Lung (tissue), 12 donors: ENCODE measurements around the gene PCDHGA1. TPM values are rescaled to one million over a fixed set of nuclear protein-coding genes. Genes with fewer than 3 reads are reported as not detected.

Experiments
- ATAC-seq: fragments of 200-7000 bp; cut with Tn5 transposase; one replicate; pipeline ENCODE4 v1.9.1; 2020; ENCODE audit warnings: moderate number of reproducible peaks; ENCODE audit not compliant: insufficient read depth, low FRiP score
- DNase-seq, 3 donors: peaks; one replicate each; pipeline ENCODE4 v3.0.0-alpha.2; 2013 to 2017
- H3K27ac ChIP-seq, 2 donors: one replicate each; pipeline ENCODE4 v1.5.1; 2013; ENCODE audit warnings: mild to moderate bottlenecking in 2 of 2, moderate library complexity in 2 of 2, control low read depth in 1 of 2, inconsistent platforms in 1 of 2, low read depth in 1 of 2, low read length in 1 of 2
- H3K27me3 ChIP-seq, 3 donors: one replicate each; pipeline ENCODE4 v1.5.1; 2013; ENCODE audit warnings: low read length in 2 of 3; ENCODE audit not compliant: control insufficient read depth in 3 of 3, insufficient read depth in 3 of 3
- H3K36me3 ChIP-seq, 4 donors: one replicate each; pipeline ENCODE4 v1.5.1; 2013; ENCODE audit warnings: low read length in 4 of 4, mild to moderate bottlenecking in 1 of 4, moderate library complexity in 1 of 4; ENCODE audit not compliant: control insufficient read depth in 4 of 4, insufficient read depth in 4 of 4
- H3K4me1 ChIP-seq, 5 donors: one replicate each; pipeline ENCODE4 v1.5.1; 2013; ENCODE audit warnings: low read length in 5 of 5, mild to moderate bottlenecking in 2 of 5, moderate library complexity in 1 of 5; ENCODE audit not compliant: control insufficient read depth in 5 of 5, insufficient read depth in 5 of 5
- H3K4me3 ChIP-seq: one replicate; pipeline ENCODE4 v1.5.1; 2013; ENCODE audit warnings: mild to moderate bottlenecking, control low read depth, moderate library complexity
- H3K9ac ChIP-seq, 2 donors: one replicate each; pipeline ENCODE4 v1.5.1; 2013; ENCODE audit warnings: low read length in 2 of 2, control low read depth in 1 of 2; ENCODE audit not compliant: insufficient read depth in 1 of 2
- H3K9me3 ChIP-seq, 4 donors: one replicate each; pipeline ENCODE4 v1.5.1; 2013; ENCODE audit warnings: low read length in 3 of 4, mild to moderate bottlenecking in 1 of 4, moderate library complexity in 1 of 4; ENCODE audit not compliant: control insufficient read depth in 4 of 4, insufficient read depth in 3 of 4
- WGBS, 2 donors: extraction: QIAGEN DNeasy Blood & Tissue Kit; methylation state at CpG; one replicate each; pipeline ENCODE4 v1.1.7; 2013; 5-methylcytosine and 5-hydroxymethylcytosine counted together
- polyA plus RNA-seq, 2 donors: library from polyadenylated mRNA; stranded (reverse); fragments of 200-250 nt; gene quantifications; one replicate each; pipeline ENCODE4 v1.2.1, GENCODE V29; 2013
- total RNA-seq, 2 donors: library from RNA; depleted of rRNA in 1 of 2; stranded (reverse); fragments of >200 nt in 1 of 2; gene quantifications; one replicate each; pipeline ENCODE4 v1.2.1, GENCODE V29; 2014 to 2021
- TF ChIP-seq, protein P1 (sequence below): IDR thresholded peaks from 2 replicates; pipeline ENCODE4 v1.5.1; 2012; ENCODE audit warnings: mild to moderate bottlenecking; ENCODE audit errors: control extremely low read depth, extremely low read depth
- donor health status: control.
- donor health status: control.
- donor health status: Bipolar disorder and iron deficiency.
- donor health status: healthy.
- donor health status: DM: yes; HTN: yes; CAD: no.

PCDHGA1 gene
- total and polyA plus RNA-seq, 4 donors, result 0.15 to 0.71 (median 0.36) TPM

GRCh38 chr5:141560151-141560550 is 229.8 kb downstream of the PCDHGA1 start:
- Histone ChIP-seq H3K27me3 (no peaks in the 10 kb centered on the region), H3K9ac (peak overlapping the region; percentile 30 to 87), H3K4me1 (peaks cover 1 to 25% (median 17%) of the 10 kb centered on the region in 5 donors), H3K9me3 (peaks cover 0 to 2% (median 0%) of the 10 kb centered on the region in 4 donors), H3K4me3 (no peak overlapping the region), H3K27ac (peak overlapping the region; percentile 75 to 92), H3K36me3 (peaks cover 0 to 19% (median 2%) of the 10 kb centered on the region in 4 donors)
- ATAC-seq, result no peak
- DNase-seq, result peak in 2 of 3 donors; percentile 19 to 69
- TF ChIP-seq, protein P1, sequence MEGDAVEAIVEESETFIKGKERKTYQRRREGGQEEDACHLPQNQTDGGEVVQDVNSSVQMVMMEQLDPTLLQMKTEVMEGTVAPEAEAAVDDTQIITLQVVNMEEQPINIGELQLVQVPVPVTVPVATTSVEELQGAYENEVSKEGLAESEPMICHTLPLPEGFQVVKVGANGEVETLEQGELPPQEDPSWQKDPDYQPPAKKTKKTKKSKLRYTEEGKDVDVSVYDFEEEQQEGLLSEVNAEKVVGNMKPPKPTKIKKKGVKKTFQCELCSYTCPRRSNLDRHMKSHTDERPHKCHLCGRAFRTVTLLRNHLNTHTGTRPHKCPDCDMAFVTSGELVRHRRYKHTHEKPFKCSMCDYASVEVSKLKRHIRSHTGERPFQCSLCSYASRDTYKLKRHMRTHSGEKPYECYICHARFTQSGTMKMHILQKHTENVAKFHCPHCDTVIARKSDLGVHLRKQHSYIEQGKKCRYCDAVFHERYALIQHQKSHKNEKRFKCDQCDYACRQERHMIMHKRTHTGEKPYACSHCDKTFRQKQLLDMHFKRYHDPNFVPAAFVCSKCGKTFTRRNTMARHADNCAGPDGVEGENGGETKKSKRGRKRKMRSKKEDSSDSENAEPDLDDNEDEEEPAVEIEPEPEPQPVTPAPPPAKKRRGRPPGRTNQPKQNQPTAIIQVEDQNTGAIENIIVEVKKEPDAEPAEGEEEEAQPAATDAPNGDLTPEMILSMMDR, result no peak

GRCh38 chr5:141560725-141561483 is 230.6 kb downstream of the PCDHGA1 start:
- Histone ChIP-seq H3K9me3 (peaks cover 0 to 2% (median 0%) of the 10 kb centered on the region in 4 donors), H3K27ac (peak overlapping the region; percentile 82 to 92), H3K4me3 (no peak overlapping the region), H3K27me3 (no peaks in the 10 kb centered on the region), H3K4me1 (peaks cover 1 to 25% (median 17%) of the 10 kb centered on the region in 5 donors), H3K36me3 (peaks cover 0 to 24% (median 3%) of the 10 kb centered on the region in 4 donors), H3K9ac (peak overlapping the region; percentile 30 to 87)
- 37 to 41% methylated on average over 9 of the region's 9 CpGs for WGBS, 2 donors
- ATAC-seq (peak; percentile 73), DNase-seq (peak; percentile 96 to 99 (median 99))
- TF ChIP-seq, protein P1, result peak; percentile 76

Other genes with a start within 250 kb of the PCDHGA1 start
Only the 30 nearest of the 38 such genes appear.
- gene PCDHB8, start 152.7 kb upstream of the PCDHGA1 start, total RNA-seq, result 1 to 10 TPM; 2.1 to 3.5 TPM
- gene PCDHB8, start 152.7 kb upstream of the PCDHGA1 start, polyA plus RNA-seq, result under 1 TPM; 0.04 to 0.52 TPM
- 1 to 10 TPM; 3.6 to 9.2 TPM for gene PCDHB16, start 148.1 kb upstream of the PCDHGA1 start, total RNA-seq
- gene PCDHB16, start 148.1 kb upstream of the PCDHGA1 start, polyA plus RNA-seq, result 1 to 10 TPM in 1 of 2 donors, under 1 TPM in 1; 0.87 to 1.0 TPM
- 1 to 10 TPM; 1.8 to 3.1 TPM for gene PCDHB9, start 143.4 kb upstream of the PCDHGA1 start, total RNA-seq
- gene PCDHB9, start 143.4 kb upstream of the PCDHGA1 start, polyA plus RNA-seq, result under 1 TPM; 0.37 to 0.38 TPM
- gene PCDHB10, start 138.2 kb upstream of the PCDHGA1 start, total RNA-seq, result 1 to 10 TPM; 1.9 to 6.3 TPM
- gene PCDHB10, start 138.2 kb upstream of the PCDHGA1 start, polyA plus RNA-seq, result under 1 TPM; 0.53 to 0.63 TPM
- gene PCDHB11, start 130.9 kb upstream of the PCDHGA1 start, total RNA-seq, result 1 to 10 TPM; 2.2 to 9.6 TPM
- gene PCDHB11, start 130.9 kb upstream of the PCDHGA1 start, polyA plus RNA-seq, result under 1 TPM; 0.44 to 0.53 TPM
- gene PCDHB12, start 121.8 kb upstream of the PCDHGA1 start, total RNA-seq, result 10 to 100 TPM in 1 of 2 donors, 1 to 10 TPM in 1; 2.8 to 10.1 TPM
- gene PCDHB12, start 121.8 kb upstream of the PCDHGA1 start, polyA plus RNA-seq, result under 1 TPM; 0.47 to 0.71 TPM
- gene PCDHB13, start 116.6 kb upstream of the PCDHGA1 start, total RNA-seq, result 1 to 10 TPM; 3.3 to 7.7 TPM
- gene PCDHB13, start 116.6 kb upstream of the PCDHGA1 start, polyA plus RNA-seq, result under 1 TPM; 0.58 to 0.59 TPM
- 10 to 100 TPM in 1 of 2 donors, 1 to 10 TPM in 1; 2.8 to 10.6 TPM for gene PCDHB14, start 107.2 kb upstream of the PCDHGA1 start, total RNA-seq
- 1 to 10 TPM in 1 of 2 donors, under 1 TPM in 1; 0.67 to 1.2 TPM for gene PCDHB14, start 107.2 kb upstream of the PCDHGA1 start, polyA plus RNA-seq
- 1 to 10 TPM; 3.2 to 8.0 TPM for gene PCDHB15, start 85.1 kb upstream of the PCDHGA1 start, total RNA-seq
- gene PCDHB15, start 85.1 kb upstream of the PCDHGA1 start, polyA plus RNA-seq, result 1 to 10 TPM; 1.4 to 1.8 TPM
- under 1 TPM; 0.17 to 0.83 TPM for gene SLC25A2, start 26.5 kb upstream of the PCDHGA1 start, total RNA-seq
- under 1 TPM; 0.05 to 0.22 TPM for gene SLC25A2, start 26.5 kb upstream of the PCDHGA1 start, polyA plus RNA-seq
- 10 to 100 TPM; 51.4 to 97.1 TPM for gene TAF7, start 9.7 kb upstream of the PCDHGA1 start, total RNA-seq
- 10 to 100 TPM; 29.9 to 76.2 TPM for gene TAF7, start 9.7 kb upstream of the PCDHGA1 start, polyA plus RNA-seq
- gene PCDHGA2, start 8.2 kb downstream of the PCDHGA1 start, total RNA-seq, result 1 to 10 TPM; 5.5 to 7.7 TPM
- 1 to 10 TPM in 1 of 2 donors, under 1 TPM in 1; 0.39 to 1.1 TPM for gene PCDHGA2, start 8.2 kb downstream of the PCDHGA1 start, polyA plus RNA-seq
- 1 to 10 TPM; 2.1 to 5.1 TPM for gene PCDHGA3, start 13.3 kb downstream of the PCDHGA1 start, total RNA-seq
- gene PCDHGA3, start 13.3 kb downstream of the PCDHGA1 start, polyA plus RNA-seq, result under 1 TPM; 0.26 to 0.45 TPM
- 1 to 10 TPM; 2.4 to 8.4 TPM for gene PCDHGB1, start 19.6 kb downstream of the PCDHGA1 start, total RNA-seq
- under 1 TPM; 0.17 to 0.20 TPM for gene PCDHGB1, start 19.6 kb downstream of the PCDHGA1 start, polyA plus RNA-seq
- gene PCDHGA4, start 24.5 kb downstream of the PCDHGA1 start, total RNA-seq, result 1 to 10 TPM; 4.6 to 7.0 TPM
- under 1 TPM; 0.35 to 0.48 TPM for gene PCDHGA4, start 24.5 kb downstream of the PCDHGA1 start, polyA plus RNA-seq
- 10 to 100 TPM in 1 of 2 donors, 1 to 10 TPM in 1; 4.6 to 10.1 TPM for gene PCDHGB2, start 29.5 kb downstream of the PCDHGA1 start, total RNA-seq
- under 1 TPM; 0.28 to 0.48 TPM for gene PCDHGB2, start 29.5 kb downstream of the PCDHGA1 start, polyA plus RNA-seq
- 1 to 10 TPM; 2.9 to 9.3 TPM for gene PCDHGA5, start 33.6 kb downstream of the PCDHGA1 start, total RNA-seq
- under 1 TPM; 0.31 to 0.32 TPM for gene PCDHGA5, start 33.6 kb downstream of the PCDHGA1 start, polyA plus RNA-seq
- gene PCDHGB3, start 39.7 kb downstream of the PCDHGA1 start, total RNA-seq, result 1 to 10 TPM; 3.2 to 7.9 TPM
- under 1 TPM; 0.18 to 0.24 TPM for gene PCDHGB3, start 39.7 kb downstream of the PCDHGA1 start, polyA plus RNA-seq
- 1 to 10 TPM; 4.9 to 8.5 TPM for gene PCDHGA6, start 43.4 kb downstream of the PCDHGA1 start, total RNA-seq
- gene PCDHGA6, start 43.4 kb downstream of the PCDHGA1 start, polyA plus RNA-seq, result under 1 TPM; 0.59 to 0.96 TPM
- 1 to 10 TPM; 2.9 to 6.3 TPM for gene PCDHGA7, start 52.2 kb downstream of the PCDHGA1 start, total RNA-seq
- under 1 TPM; 0.23 to 0.30 TPM for gene PCDHGA7, start 52.2 kb downstream of the PCDHGA1 start, polyA plus RNA-seq
- gene PCDHGB4, start 57.2 kb downstream of the PCDHGA1 start, total RNA-seq, result 10 to 100 TPM in 1 of 2 donors, 1 to 10 TPM in 1; 6.9 to 12.1 TPM
- gene PCDHGB4, start 57.2 kb downstream of the PCDHGA1 start, polyA plus RNA-seq, result 1 to 10 TPM in 1 of 2 donors, under 1 TPM in 1; 0.31 to 1.0 TPM
- 1 to 10 TPM; 1.9 to 7.3 TPM for gene PCDHGA8, start 62.1 kb downstream of the PCDHGA1 start, total RNA-seq
- under 1 TPM; 0.06 to 0.18 TPM for gene PCDHGA8, start 62.1 kb downstream of the PCDHGA1 start, polyA plus RNA-seq
- gene PCDHGB5, start 67.4 kb downstream of the PCDHGA1 start, total RNA-seq, result 10 to 100 TPM in 1 of 2 donors, 1 to 10 TPM in 1; 10.0 to 14.3 TPM
- gene PCDHGB5, start 67.4 kb downstream of the PCDHGA1 start, polyA plus RNA-seq, result 1 to 10 TPM; 1.2 to 2.5 TPM
- 10 to 100 TPM in 1 of 2 donors, 1 to 10 TPM in 1; 4.8 to 13.8 TPM for gene PCDHGA9, start 72.3 kb downstream of the PCDHGA1 start, total RNA-seq
- gene PCDHGA9, start 72.3 kb downstream of the PCDHGA1 start, polyA plus RNA-seq, result under 1 TPM; 0.59 to 0.90 TPM
- 10 to 100 TPM in 1 of 2 donors, 1 to 10 TPM in 1; 6.1 to 11.6 TPM for gene PCDHGB6, start 77.5 kb downstream of the PCDHGA1 start, total RNA-seq
- 1 to 10 TPM; 1.1 to 2.2 TPM for gene PCDHGB6, start 77.5 kb downstream of the PCDHGA1 start, polyA plus RNA-seq
- 10 to 100 TPM in 1 of 2 donors, 1 to 10 TPM in 1; 5.7 to 12.9 TPM for gene PCDHGA10, start 82.5 kb downstream of the PCDHGA1 start, total RNA-seq
- under 1 TPM; 0.89 to 0.96 TPM for gene PCDHGA10, start 82.5 kb downstream of the PCDHGA1 start, polyA plus RNA-seq
- gene PCDHGB7, start 87.2 kb downstream of the PCDHGA1 start, total RNA-seq, result 10 to 100 TPM; 16.6 to 18.1 TPM
- gene PCDHGB7, start 87.2 kb downstream of the PCDHGA1 start, polyA plus RNA-seq, result 1 to 10 TPM; 1.6 to 4.7 TPM
- gene PCDHGA11, start 90.5 kb downstream of the PCDHGA1 start, total RNA-seq, result 10 to 100 TPM in 1 of 2 donors, 1 to 10 TPM in 1; 3.8 to 11.1 TPM
- gene PCDHGA11, start 90.5 kb downstream of the PCDHGA1 start, polyA plus RNA-seq, result under 1 TPM; 0.65 to 0.81 TPM
- 1 to 10 TPM; 5.6 to 7.9 TPM for gene PCDHGA12, start 100.0 kb downstream of the PCDHGA1 start, total RNA-seq
- 1 to 10 TPM; 1.2 to 1.6 TPM for gene PCDHGA12, start 100.0 kb downstream of the PCDHGA1 start, polyA plus RNA-seq
- 100 to 1,000 TPM in 1 of 2 donors, 10 to 100 TPM in 1; 63.9 to 116 TPM for gene PCDHGC3, start 145.5 kb downstream of the PCDHGA1 start, total RNA-seq
- 10 to 100 TPM; 44.8 to 73.4 TPM for gene PCDHGC3, start 145.5 kb downstream of the PCDHGA1 start, polyA plus RNA-seq